ENCODE data around the gene BICRA.

- TF ChIP-seq YY1 (IDR thresholded peaks at IDR 0.05; ENCODE audit: low read depth, low read length) (no peak), CTCF (IDR thresholded peaks at IDR 0.05; ENCODE audit: control extremely low read depth in 1 of 3, insufficient read depth in 1 of 3, low read depth in 1 of 3, low read length in 3 of 3) (no peak), POLR2A (IDR thresholded peaks at IDR 0.05; ENCODE audit: control extremely low read depth in 1 of 2, low read depth in 2 of 2, low read length in 2 of 2) (no peak)
Measured at GRCh38 chr19:47750752-47751151, 141.8 kb downstream of the BICRA start.

Data from H1 (cell line).